ENCODE data around the gene TNRC18. TPM values are rescaled to one million over a fixed set of nuclear protein-coding genes. Genes with fewer than 3 reads are reported as not detected.
"Not testable (repeated sequence)": the region's sequence is repeated elsewhere in the genome, so short reads cannot be mapped to it uniquely, and the experiment has no call there.

Gene TNRC18
- polyA plus RNA-seq, 4 donors = 5.4 to 89.8 (median 29.2) TPM

DNA sequence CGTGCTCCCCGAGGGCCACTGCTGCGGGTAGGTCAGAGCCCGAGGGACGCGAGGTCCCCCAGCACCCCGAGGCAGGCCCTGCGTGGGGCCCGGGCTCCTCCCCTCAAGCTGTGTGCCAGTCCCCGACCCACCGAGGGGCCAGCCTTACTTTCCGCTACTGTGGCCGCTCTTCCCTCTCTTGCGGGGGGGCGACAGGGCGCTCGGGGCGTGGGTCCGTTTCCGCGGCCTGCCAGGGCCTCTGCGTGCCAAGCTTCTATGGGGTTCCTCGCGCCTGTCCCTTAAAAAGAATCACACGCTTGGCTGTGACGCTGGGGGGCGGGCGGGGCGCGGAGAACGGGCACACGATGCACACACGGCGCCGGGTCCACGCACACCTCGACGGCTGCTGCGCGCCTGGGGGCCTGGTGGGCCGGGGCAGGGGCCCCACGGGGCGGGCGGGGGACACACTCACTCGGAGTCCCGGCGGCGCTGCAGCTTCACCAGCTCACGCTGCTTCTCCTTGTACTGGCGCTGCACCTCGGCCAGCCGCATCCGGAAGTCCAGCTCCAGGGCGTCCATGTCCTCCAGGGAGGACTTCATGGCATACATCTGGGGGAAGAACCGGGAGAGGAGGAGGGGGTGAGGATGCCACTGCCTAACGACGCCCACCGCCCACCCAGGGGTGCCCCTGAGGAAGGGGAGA lies 62.0 kb downstream of the TNRC18 start:
- Histone ChIP-seq H3K9me3 (ENCODE audit: control insufficient read depth in 2 of 2, insufficient read depth in 1 of 2, low read depth in 1 of 2, low read length in 1 of 2) (no peaks in the 10 kb centered on the region), H3K36me3 (ENCODE audit: control insufficient read depth in 3 of 3, insufficient read depth in 2 of 3, low read depth in 1 of 3, low read length in 3 of 3) (peaks cover 25 to 91% (median 25%) of the 10 kb centered on the region in 3 donors), H3K4me1 (ENCODE audit: control insufficient read depth in 3 of 3, insufficient read depth in 2 of 3, low read depth in 1 of 3, low read length in 2 of 3) (no peaks in the 10 kb centered on the region), H3K4me3 (ENCODE audit: low read depth in 1 of 3, low read length in 3 of 3) (no peak overlapping the region), H3K27me3 (ENCODE audit: control insufficient read depth in 3 of 3, insufficient read depth in 3 of 3, low read length in 3 of 3) (no peaks in the 10 kb centered on the region), H3K27ac (ENCODE audit: low read depth in 1 of 3, low read length in 2 of 3) (no peak overlapping the region)
- no peak for FAIRE-seq
- WGBS, 3 donors = 93 to 95% (median 94%) methylated on average over 34 to 58 of the region's 58 CpGs
- no peak for DNase-seq

DNA sequence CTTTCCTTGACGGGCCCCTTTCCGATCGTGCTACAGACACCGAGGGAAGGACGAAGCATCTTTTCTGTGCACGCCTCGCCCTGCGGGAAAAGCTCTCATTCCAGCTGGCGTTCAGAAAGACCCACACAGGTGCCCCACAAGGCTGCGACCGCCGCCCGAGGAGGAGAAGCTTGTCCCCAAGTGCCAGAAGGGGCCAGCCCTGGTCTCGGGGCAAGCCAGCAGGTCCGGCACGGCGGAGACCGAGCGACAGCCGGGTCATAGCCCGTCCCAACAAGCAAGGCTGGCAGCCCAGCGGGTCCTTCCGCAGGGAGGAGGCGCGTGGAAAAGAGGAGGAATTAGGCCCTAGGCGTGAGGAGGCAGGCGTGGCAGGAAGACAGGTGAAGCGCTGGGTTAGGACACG lies 62.7 kb downstream of the TNRC18 start:
- H3K27ac ChIP-seq (ENCODE audit: low read depth in 1 of 3, low read length in 2 of 3) = no peak overlapping the region
- FAIRE-seq = no peak
- H3K36me3 ChIP-seq (ENCODE audit: control insufficient read depth in 3 of 3, insufficient read depth in 2 of 3, low read depth in 1 of 3, low read length in 3 of 3) = peaks cover 25 to 93% (median 28%) of the 10 kb centered on the region in 3 donors
- no peaks in the 10 kb centered on the region for H3K4me1 ChIP-seq (ENCODE audit: control insufficient read depth in 3 of 3, insufficient read depth in 2 of 3, low read depth in 1 of 3, low read length in 2 of 3)
- no peaks in the 10 kb centered on the region for H3K27me3 ChIP-seq (ENCODE audit: control insufficient read depth in 3 of 3, insufficient read depth in 3 of 3, low read length in 3 of 3)
- WGBS, 3 donors = 96% methylated on average over 24 to 29 of the region's 29 CpGs
- DNase-seq = no peak
- H3K9me3 ChIP-seq (ENCODE audit: control insufficient read depth in 2 of 2, insufficient read depth in 1 of 2, low read depth in 1 of 2, low read length in 1 of 2) = no peaks in the 10 kb centered on the region
- H3K4me3 ChIP-seq (ENCODE audit: low read depth in 1 of 3, low read length in 3 of 3) = no peak overlapping the region

DNA sequence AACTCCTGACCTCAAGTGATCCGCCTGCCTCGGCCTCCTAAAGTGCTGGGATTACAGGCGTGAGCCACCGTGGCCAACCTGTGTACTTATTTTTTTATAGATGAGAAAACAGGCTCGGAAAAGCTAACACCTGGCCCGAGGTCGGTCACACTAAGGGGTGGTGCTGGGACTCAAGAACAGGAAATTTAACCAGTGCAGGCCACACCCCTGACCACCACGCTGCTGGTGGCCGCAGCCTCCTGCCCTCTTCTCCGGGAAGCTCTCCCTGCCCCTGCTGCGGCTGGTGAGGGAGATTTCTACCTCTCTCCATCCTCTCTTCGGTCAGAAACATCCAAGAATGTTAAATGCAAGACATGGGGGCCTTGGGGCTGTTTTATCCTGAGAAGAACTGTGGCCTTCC lies 63.2 kb downstream of the TNRC18 start:
- no peak for DNase-seq
- 78 to 89% (median 87%) methylated on average over 12 of the region's 12 CpGs for WGBS, 3 donors
- H3K27me3 ChIP-seq (ENCODE audit: control insufficient read depth in 3 of 3, insufficient read depth in 3 of 3, low read length in 3 of 3) = no peaks in the 10 kb centered on the region
- H3K4me1 ChIP-seq (ENCODE audit: control insufficient read depth in 3 of 3, insufficient read depth in 2 of 3, low read depth in 1 of 3, low read length in 2 of 3) = peaks cover 0 to 3% (median 0%) of the 10 kb centered on the region in 3 donors
- no peak for FAIRE-seq
- no peak overlapping the region for H3K27ac ChIP-seq (ENCODE audit: low read depth in 1 of 3, low read length in 2 of 3)
- H3K4me3 ChIP-seq (ENCODE audit: low read depth in 1 of 3, low read length in 3 of 3) = no peak overlapping the region
- H3K9me3 ChIP-seq (ENCODE audit: control insufficient read depth in 2 of 2, insufficient read depth in 1 of 2, low read depth in 1 of 2, low read length in 1 of 2) = no peaks in the 10 kb centered on the region
- H3K36me3 ChIP-seq (ENCODE audit: control insufficient read depth in 3 of 3, insufficient read depth in 2 of 3, low read depth in 1 of 3, low read length in 3 of 3) = peaks cover 26 to 93% (median 28%) of the 10 kb centered on the region in 3 donors

DNA sequence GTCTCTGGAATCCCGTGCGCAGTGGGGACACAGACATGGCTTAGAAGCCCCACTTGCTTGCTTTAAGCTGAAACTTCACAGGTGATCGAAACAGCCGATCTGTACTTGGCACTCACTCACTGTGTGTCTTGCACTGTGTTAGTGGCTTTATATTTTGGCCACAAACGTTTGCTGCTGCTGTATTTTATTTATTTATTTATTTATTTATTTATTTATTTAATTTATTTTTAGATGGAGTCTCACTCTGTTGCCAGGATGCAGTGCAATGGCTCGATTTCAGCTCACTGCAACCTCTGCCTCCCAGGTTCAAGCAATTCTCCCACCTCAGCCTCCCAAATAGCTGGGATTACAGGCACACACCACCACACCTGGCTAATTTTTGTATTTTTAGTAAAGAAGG lies 63.6 kb downstream of the TNRC18 start:
- not testable (repeated sequence) for H3K27me3 ChIP-seq (ENCODE audit: control insufficient read depth in 3 of 3, insufficient read depth in 3 of 3, low read length in 3 of 3); FAIRE-seq; H3K4me1 ChIP-seq (ENCODE audit: control insufficient read depth in 3 of 3, insufficient read depth in 2 of 3, low read depth in 1 of 3, low read length in 2 of 3); H3K27ac ChIP-seq (ENCODE audit: low read depth in 1 of 3, low read length in 2 of 3); DNase-seq; H3K4me3 ChIP-seq (ENCODE audit: low read depth in 1 of 3, low read length in 3 of 3); H3K9me3 ChIP-seq (ENCODE audit: control insufficient read depth in 2 of 2, insufficient read depth in 1 of 2, low read depth in 1 of 2, low read length in 1 of 2)
- peaks cover 27 to 93% (median 28%) of the 10 kb centered on the region in 3 donors for H3K36me3 ChIP-seq (ENCODE audit: control insufficient read depth in 3 of 3, insufficient read depth in 2 of 3, low read depth in 1 of 3, low read length in 3 of 3)
- 80 to 83% (median 82%) methylated on average over 6 of the region's 6 CpGs for WGBS, 3 donors

DNA sequence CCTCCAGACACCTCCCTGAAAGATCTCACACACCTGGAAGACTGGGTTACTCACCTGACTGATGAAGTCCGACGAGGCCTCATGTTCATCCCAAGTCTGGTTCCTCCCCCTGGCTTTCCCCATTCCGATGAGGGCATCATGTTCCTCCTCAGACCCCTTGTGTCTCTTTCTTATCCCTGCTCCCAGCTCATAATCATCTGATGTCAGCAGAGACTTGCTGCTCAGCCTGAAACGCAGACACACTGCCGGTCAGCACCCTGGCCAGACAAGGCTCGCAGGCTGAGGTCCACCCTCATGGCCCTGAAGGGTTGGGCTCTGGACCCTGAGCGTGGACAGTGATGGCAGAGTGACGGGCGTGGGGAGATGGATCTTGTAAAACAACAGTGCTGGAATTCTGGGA lies 64.3 kb downstream of the TNRC18 start:
- H3K4me3 ChIP-seq (ENCODE audit: low read depth in 1 of 3, low read length in 3 of 3) = no peak overlapping the region
- H3K27ac ChIP-seq (ENCODE audit: low read depth in 1 of 3, low read length in 2 of 3) = no peak overlapping the region
- H3K4me1 ChIP-seq (ENCODE audit: control insufficient read depth in 3 of 3, insufficient read depth in 2 of 3, low read depth in 1 of 3, low read length in 2 of 3) = peaks cover 0 to 13% (median 3%) of the 10 kb centered on the region in 3 donors
- H3K27me3 ChIP-seq (ENCODE audit: control insufficient read depth in 3 of 3, insufficient read depth in 3 of 3, low read length in 3 of 3) = no peaks in the 10 kb centered on the region
- no peak for FAIRE-seq
- no peak for DNase-seq
- 83 to 86% (median 85%) methylated on average over 9 of the region's 9 CpGs for WGBS, 3 donors
- no peaks in the 10 kb centered on the region for H3K9me3 ChIP-seq (ENCODE audit: control insufficient read depth in 2 of 2, insufficient read depth in 1 of 2, low read depth in 1 of 2, low read length in 1 of 2)
- H3K36me3 ChIP-seq (ENCODE audit: control insufficient read depth in 3 of 3, insufficient read depth in 2 of 3, low read depth in 1 of 3, low read length in 3 of 3) = peaks cover 25 to 93% (median 28%) of the 10 kb centered on the region in 3 donors

DNA sequence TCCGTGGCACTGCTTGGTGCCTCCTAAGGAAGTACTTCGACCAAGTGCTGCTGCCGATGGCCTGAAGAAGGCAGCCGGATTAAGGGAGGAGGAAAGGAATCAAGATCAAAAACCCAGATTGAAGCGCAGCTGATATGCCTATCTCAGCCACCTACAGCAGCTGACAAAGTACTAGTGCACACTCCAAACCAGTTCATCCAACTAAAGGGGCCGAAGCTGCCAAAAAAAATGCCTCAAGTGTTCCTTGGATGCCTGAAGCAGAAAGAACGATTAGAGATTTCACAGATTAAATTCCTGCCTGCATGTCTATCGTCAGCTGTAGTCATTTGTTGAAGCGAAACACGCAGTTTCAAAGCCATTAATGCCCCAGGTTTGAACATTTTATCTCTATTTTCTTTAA lies 65.7 kb downstream of the TNRC18 start:
- H3K4me1 ChIP-seq (ENCODE audit: control insufficient read depth in 3 of 3, insufficient read depth in 2 of 3, low read depth in 1 of 3, low read length in 2 of 3) = peaks cover 0 to 27% (median 3%) of the 10 kb centered on the region in 3 donors
- 86 to 88% (median 86%) methylated on average over 10 of the region's 10 CpGs for WGBS, 3 donors
- H3K27ac ChIP-seq (ENCODE audit: low read depth in 1 of 3, low read length in 2 of 3) = no peak overlapping the region

DNA sequence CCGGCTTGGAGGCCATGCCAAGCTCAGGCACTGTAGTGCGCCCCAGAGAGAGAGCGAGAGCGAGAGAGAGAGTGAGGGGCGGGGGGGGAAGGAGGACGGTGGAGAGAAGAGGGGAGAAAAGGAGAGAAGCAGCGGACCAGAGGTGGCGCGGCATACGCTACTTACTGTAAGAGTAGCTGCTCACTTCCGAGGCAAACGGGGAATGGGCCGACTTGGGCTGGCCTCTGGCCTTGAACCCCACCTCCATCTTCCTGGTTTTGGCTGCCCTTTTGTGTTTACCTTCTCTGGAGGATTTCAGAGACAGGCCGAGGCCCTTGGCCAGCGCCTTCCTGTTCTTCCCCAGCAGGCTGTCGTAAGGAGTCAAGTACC lies 66.9 kb downstream of the TNRC18 start:
- H3K4me3 ChIP-seq (ENCODE audit: low read depth in 1 of 3, low read length in 3 of 3) = no peak overlapping the region
- DNase-seq (no peak), FAIRE-seq (no peak)
- H3K27ac ChIP-seq (ENCODE audit: low read depth in 1 of 3, low read length in 2 of 3) = no peak overlapping the region
- peaks cover 0 to 28% (median 3%) of the 10 kb centered on the region in 3 donors for H3K4me1 ChIP-seq (ENCODE audit: control insufficient read depth in 3 of 3, insufficient read depth in 2 of 3, low read depth in 1 of 3, low read length in 2 of 3)
- no peaks in the 10 kb centered on the region for H3K9me3 ChIP-seq (ENCODE audit: control insufficient read depth in 2 of 2, insufficient read depth in 1 of 2, low read depth in 1 of 2, low read length in 1 of 2)
- no peaks in the 10 kb centered on the region for H3K27me3 ChIP-seq (ENCODE audit: control insufficient read depth in 3 of 3, insufficient read depth in 3 of 3, low read length in 3 of 3)
- H3K36me3 ChIP-seq (ENCODE audit: control insufficient read depth in 3 of 3, insufficient read depth in 2 of 3, low read depth in 1 of 3, low read length in 3 of 3) = peaks cover 22 to 95% (median 28%) of the 10 kb centered on the region in 3 donors
- WGBS, 3 donors = 85 to 96% (median 89%) methylated on average over 14 to 16 of the region's 16 CpGs

More for the DNA sequence above, 65.7 kb downstream of the TNRC18 start:
- Histone ChIP-seq H3K36me3 (ENCODE audit: control insufficient read depth in 3 of 3, insufficient read depth in 2 of 3, low read depth in 1 of 3, low read length in 3 of 3) (peaks cover 22 to 95% (median 28%) of the 10 kb centered on the region in 3 donors), H3K9me3 (ENCODE audit: control insufficient read depth in 2 of 2, insufficient read depth in 1 of 2, low read depth in 1 of 2, low read length in 1 of 2) (no peaks in the 10 kb centered on the region), H3K4me3 (ENCODE audit: low read depth in 1 of 3, low read length in 3 of 3) (no peak overlapping the region), H3K27me3 (ENCODE audit: control insufficient read depth in 3 of 3, insufficient read depth in 3 of 3, low read length in 3 of 3) (no peaks in the 10 kb centered on the region)
- no peak for FAIRE-seq
- DNase-seq = no peak

DNA sequence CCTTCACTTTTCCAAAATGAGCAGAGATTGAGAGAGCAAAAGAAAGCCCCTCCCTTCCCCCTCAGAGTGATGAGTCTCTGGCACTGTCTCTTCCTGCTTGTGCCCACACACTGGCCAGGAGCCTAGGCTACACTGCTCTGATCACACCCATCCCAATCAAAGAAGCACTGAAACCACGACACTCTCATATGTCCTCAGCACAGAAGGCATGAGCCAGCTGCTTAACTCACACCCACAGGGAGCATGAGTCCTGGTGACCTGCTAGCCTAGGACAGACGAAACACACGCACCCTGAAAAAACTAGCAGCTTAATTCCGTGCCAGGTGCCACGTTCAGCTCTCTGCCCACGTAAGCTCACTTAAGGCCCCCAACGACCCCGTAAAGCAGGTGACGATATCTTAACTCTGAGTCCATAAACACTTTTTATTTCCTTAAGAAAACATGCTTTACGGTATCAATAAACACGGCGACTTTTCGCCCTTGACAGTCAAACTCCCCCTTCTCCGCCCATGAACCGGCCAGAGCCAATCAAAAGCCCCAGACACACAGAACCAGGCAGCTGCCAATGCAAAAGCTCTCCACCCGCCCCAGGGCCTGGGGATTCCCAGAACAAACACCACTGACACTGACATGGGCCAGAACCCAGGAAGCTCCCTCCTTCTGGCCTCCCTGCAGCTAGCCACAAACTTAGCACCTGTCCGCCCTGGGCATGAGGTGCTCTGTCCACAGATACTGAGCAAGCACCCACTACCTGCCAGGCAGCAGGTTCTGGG lies 69.0 kb downstream of the TNRC18 start:
- WGBS, 3 donors = 18 to 35% (median 26%) methylated on average over 17 of the region's 17 CpGs
- Histone ChIP-seq H3K27me3 (ENCODE audit: control insufficient read depth in 3 of 3, insufficient read depth in 3 of 3, low read length in 3 of 3) (no peaks in the 10 kb centered on the region), H3K27ac (ENCODE audit: low read depth in 1 of 3, low read length in 2 of 3) (peak overlapping the region in 2 of 3 donors; percentile 64 to 83), H3K4me1 (ENCODE audit: control insufficient read depth in 3 of 3, insufficient read depth in 2 of 3, low read depth in 1 of 3, low read length in 2 of 3) (peaks cover 0 to 28% (median 3%) of the 10 kb centered on the region in 3 donors), H3K36me3 (ENCODE audit: control insufficient read depth in 3 of 3, insufficient read depth in 2 of 3, low read depth in 1 of 3, low read length in 3 of 3) (peaks cover 19 to 97% (median 21%) of the 10 kb centered on the region in 3 donors), H3K9me3 (ENCODE audit: control insufficient read depth in 2 of 2, insufficient read depth in 1 of 2, low read depth in 1 of 2, low read length in 1 of 2) (no peaks in the 10 kb centered on the region), H3K4me3 (ENCODE audit: low read depth in 1 of 3, low read length in 3 of 3) (no peak overlapping the region)
- no peak for FAIRE-seq
- DNase-seq = peak; percentile 62 to 84

Measured in small intestine (tissue), 7 donors.